GM19468 (cell line): Measurements from ENCODE around the gene NEURL3.
"Not testable (repeated sequence)": the region's sequence is repeated elsewhere in the genome, so short reads cannot be mapped to it uniquely, and the experiment has no call there.

Experiments
- ATAC-seq: cut with Tn5 transposase; IDR thresholded peaks from one replicate; pipeline ENCODE4 v1.9.1; 2021; ENCODE audit warnings: mild to moderate bottlenecking, moderate library complexity, moderate number of reproducible peaks; ENCODE audit not compliant: unreplicated experiment; ENCODE audit errors: extremely low read depth

NEURL3 gene

GRCh38 chr2:96505231-96505889 lies at the start of gene NEURL3:
Gene NEURL3, minus strand, starts transcription at chr2:96505357. Its CDS starts 71 bp downstream, at chr2:96505286.
- ATAC-seq = no peak

GRCh38 chr2:96554293-96555145 lies 49.4 kb upstream of the NEURL3 start:
- no peak for ATAC-seq

- ATAC-seq = not testable (repeated sequence)
Measured at GRCh38 chr2:96553957-96554292, 48.8 kb upstream of the NEURL3 start.

GRCh38 chr2:96553176-96553956 lies 48.2 kb upstream of the NEURL3 start:
- ATAC-seq = no peak

GRCh38 chr2:96552315-96553175 lies 47.4 kb upstream of the NEURL3 start:
- ATAC-seq = no peak

GRCh38 chr2:96551605-96552314 lies 46.6 kb upstream of the NEURL3 start:
- no peak for ATAC-seq

- no peak for ATAC-seq
Measured at GRCh38 chr2:96550787-96551604, 45.8 kb upstream of the NEURL3 start.

GRCh38 chr2:96549967-96550786 lies 45.0 kb upstream of the NEURL3 start:
- no peak for ATAC-seq

- ATAC-seq = no peak
Measured at GRCh38 chr2:96549466-96549785, 44.3 kb upstream of the NEURL3 start.

- no peak for ATAC-seq
Measured at GRCh38 chr2:96548558-96549465, 43.7 kb upstream of the NEURL3 start.

GRCh38 chr2:96547731-96548171 lies 42.6 kb upstream of the NEURL3 start:
- no peak for ATAC-seq

GRCh38 chr2:96547203-96547641 lies 42.1 kb upstream of the NEURL3 start:
- no peak for ATAC-seq

- ATAC-seq = no peak
Measured at GRCh38 chr2:96546797-96547196, 41.6 kb upstream of the NEURL3 start.

- ATAC-seq = no peak
Measured at GRCh38 chr2:96546321-96546720, 41.2 kb upstream of the NEURL3 start.

GRCh38 chr2:96542357-96542977 lies 37.3 kb upstream of the NEURL3 start:
- no peak for ATAC-seq

GRCh38 chr2:96541398-96542152 lies 36.4 kb upstream of the NEURL3 start:
- ATAC-seq = no peak
